Transverse colon (tissue), 4 donors: ENCODE results near the gene BICDL1. TPM values are rescaled to one million over a fixed set of nuclear protein-coding genes. Genes with fewer than 3 reads are reported as not detected.

Source experiments
- DNase-seq: peaks from one replicate; pipeline ENCODE4 v3.0.0-alpha.2; 2019
- H3K27ac ChIP-seq, 4 donors: fragments of 200-600 bp; sonication (generic); 2 replicates each; pipeline ENCODE4 v1.5.1; 2016 to 2018; ENCODE audit warnings: inconsistent platforms in 4 of 4
- H3K27me3 ChIP-seq: fragments of 200-600 bp; sonication (generic); 2 replicates; pipeline ENCODE4 v1.5.1; 2017; ENCODE audit warnings: inconsistent platforms
- H3K36me3 ChIP-seq, 4 donors: fragments of 200-600 bp; sonication (generic); 2 replicates each; pipeline ENCODE4 v1.5.1; 2017 to 2019; ENCODE audit warnings: inconsistent platforms in 4 of 4
- H3K4me1 ChIP-seq, 4 donors: fragments of 200-600 bp; sonication (generic); 2 replicates each; pipeline ENCODE4 v1.5.1; 2017 to 2020; ENCODE audit warnings: inconsistent platforms in 4 of 4
- H3K4me3 ChIP-seq, 4 donors: fragments of 200-600 bp; sonication (generic); 1 replicate in 1 of 4; 2 replicates in 3 of 4; pipeline versions ENCODE4 v1.5.1 to v1.6.1; 2017 to 2019; ENCODE audit warnings: inconsistent platforms in 4 of 4
- H3K9me3 ChIP-seq, 2 donors: fragments of 200-600 bp; sonication (generic); 2 replicates each; pipeline ENCODE4 v1.5.1; 2017 to 2019; ENCODE audit warnings: inconsistent platforms in 2 of 2
- EP300 ChIP-seq: sonication (generic); formaldehyde crosslinking; IDR thresholded peaks from one replicate; pipeline ENCODE4 v1.6.1; 2017; ENCODE audit warnings: antibody characterized with exemption, low read depth
- POLR2A ChIP-seq: fragments of 450-650 bp; IDR thresholded peaks from one replicate; pipeline ENCODE4 v1.6.1; 2016; ENCODE audit warnings: antibody characterized with exemption, mild to moderate bottlenecking, moderate library complexity
- POLR2AphosphoS5 ChIP-seq, 3 donors: sonication (generic); formaldehyde crosslinking; IDR thresholded peaks; one replicate each; pipeline ENCODE4 v1.6.1; 2016; ENCODE audit warnings: antibody characterized with exemption in 3 of 3
- WGBS, 2 donors: methylation state at CpG; one replicate each; pipeline ENCODE4 v1.1.5; 2018; ENCODE audit warnings: low coverage in 1 of 2; 5-methylcytosine and 5-hydroxymethylcytosine counted together
- in situ Hi-C, 4 donors: fragments of 200-750 bp; cut with MboI; loops; one replicate each; pipeline versions ENCODE4 v1.15.0 to v1.15.1; 2017; ENCODE audit warnings: low sequenced_read_pairs in 3 of 4, low pct_ligation_motif_present in 1 of 4, low pct_unique_long_range_greater_than_20kb in 1 of 4
- intact Hi-C: fragments of 100-400 bp; cut with DNase I; formaldehyde crosslinking; loops from one replicate; pipeline ENCODE4 v1.15.1; 2023; ENCODE audit warnings: low total_unique reads
- total RNA-seq, 4 donors: library from RNA; depleted of rRNA; stranded (reverse); fragments of >200 nt; gene quantifications; one replicate each; pipeline ENCODE4 v1.1.0, GENCODE V29; 2016
- TF ChIP-seq, protein P1 (sequence below), 5 experiments: fragments of 200-600 bp in 3 of 5; fragments of 450-650 bp in 2 of 5; sonication (generic) in 3 of 5; IDR thresholded peaks; 1 replicate in 2 of 5; 2 replicates in 3 of 5; pipeline ENCODE4 v1.5.1; 2016 to 2017; ENCODE audit warnings: antibody characterized with exemption in 5 of 5, inconsistent platforms in 3 of 5, mild to moderate bottlenecking in 2 of 5, moderate library complexity in 1 of 5

Gene BICDL1
- total RNA-seq, 4 donors from 2014 or later, result 3.2 to 19.5 (median 6.9) TPM

DNA sequence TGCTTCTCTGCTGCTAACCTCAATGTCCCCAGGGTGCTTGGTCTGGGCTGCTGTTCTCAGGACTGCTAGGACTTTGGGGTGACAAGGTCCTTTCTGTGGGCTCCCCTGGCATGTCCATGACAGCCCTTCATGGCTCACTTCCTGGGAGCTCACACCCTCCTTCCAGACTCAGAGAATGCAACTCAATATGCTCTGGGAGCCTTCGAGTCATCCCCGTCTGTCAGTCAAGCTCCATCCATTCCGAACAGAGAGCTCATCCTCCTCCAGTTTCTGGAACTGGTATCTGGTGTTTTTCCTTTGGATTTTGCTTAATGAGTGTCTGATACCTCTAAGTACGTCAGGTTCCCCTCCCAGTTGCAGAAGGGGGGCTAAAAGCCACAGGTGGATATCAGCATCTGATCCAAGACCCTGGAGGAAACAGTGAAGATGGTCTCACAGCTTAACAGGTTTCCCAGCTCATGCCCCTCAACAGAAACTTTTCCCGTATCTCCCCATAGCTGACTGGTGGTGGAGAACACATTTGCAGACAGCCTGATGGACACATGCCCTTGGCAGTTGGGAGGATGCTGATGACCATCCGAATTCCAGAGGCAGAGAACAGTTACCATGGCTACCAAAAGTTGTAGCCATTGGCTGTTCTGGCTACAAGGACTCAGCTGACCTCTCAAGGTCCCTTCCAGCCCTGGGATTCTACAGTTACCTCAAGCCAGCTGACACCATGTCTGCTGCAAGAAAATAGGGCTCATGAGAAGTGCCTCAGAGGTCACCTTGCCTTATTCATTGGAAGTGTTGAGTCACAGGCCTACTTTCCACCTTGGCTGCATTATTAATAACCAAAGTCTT lies 137.0 kb downstream of the BICDL1 start:
- WGBS, 2 donors, result 86 to 100% methylated on average over 1 to 6 of the region's 6 CpGs
- in situ Hi-C loops, result no loop called here

DNA sequence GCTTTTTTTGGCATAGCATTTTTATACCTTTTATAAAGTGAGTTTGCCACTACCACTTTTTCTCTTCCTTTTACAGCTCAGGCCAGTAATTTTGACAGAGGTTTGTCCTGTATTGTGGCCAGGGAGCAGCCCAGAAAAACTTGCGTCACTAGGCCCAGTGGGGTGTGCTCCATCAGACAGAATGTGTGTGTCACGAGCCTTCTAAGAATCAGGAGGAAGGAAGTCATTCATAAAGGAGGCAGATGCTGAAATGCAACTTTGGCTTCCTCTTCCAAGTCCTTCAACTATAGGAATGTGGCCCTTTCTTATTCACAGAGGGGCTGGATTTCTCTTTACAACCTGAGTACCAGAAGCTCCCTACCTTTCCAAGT lies 137.6 kb downstream of the BICDL1 start:
- 78% methylated on average over 2 of the region's 2 CpGs; no CpG with 5 or more reads in 1 of the 2 donors for WGBS, 2 donors
- H3K36me3 ChIP-seq, result peaks cover 0 to 41% (median 22%) of the 10 kb centered on the region in 4 donors
- intact Hi-C loops (no loop called here), in situ Hi-C loops (no loop called here)
- TF ChIP-seq POLR2A, result no peak
- TF ChIP-seq, protein P1, sequence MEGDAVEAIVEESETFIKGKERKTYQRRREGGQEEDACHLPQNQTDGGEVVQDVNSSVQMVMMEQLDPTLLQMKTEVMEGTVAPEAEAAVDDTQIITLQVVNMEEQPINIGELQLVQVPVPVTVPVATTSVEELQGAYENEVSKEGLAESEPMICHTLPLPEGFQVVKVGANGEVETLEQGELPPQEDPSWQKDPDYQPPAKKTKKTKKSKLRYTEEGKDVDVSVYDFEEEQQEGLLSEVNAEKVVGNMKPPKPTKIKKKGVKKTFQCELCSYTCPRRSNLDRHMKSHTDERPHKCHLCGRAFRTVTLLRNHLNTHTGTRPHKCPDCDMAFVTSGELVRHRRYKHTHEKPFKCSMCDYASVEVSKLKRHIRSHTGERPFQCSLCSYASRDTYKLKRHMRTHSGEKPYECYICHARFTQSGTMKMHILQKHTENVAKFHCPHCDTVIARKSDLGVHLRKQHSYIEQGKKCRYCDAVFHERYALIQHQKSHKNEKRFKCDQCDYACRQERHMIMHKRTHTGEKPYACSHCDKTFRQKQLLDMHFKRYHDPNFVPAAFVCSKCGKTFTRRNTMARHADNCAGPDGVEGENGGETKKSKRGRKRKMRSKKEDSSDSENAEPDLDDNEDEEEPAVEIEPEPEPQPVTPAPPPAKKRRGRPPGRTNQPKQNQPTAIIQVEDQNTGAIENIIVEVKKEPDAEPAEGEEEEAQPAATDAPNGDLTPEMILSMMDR (IDR thresholded peaks at IDR 0.05), result no peak
- H3K4me3 ChIP-seq, result no peak overlapping the region
- H3K27ac ChIP-seq, result peak overlapping the region in 2 of 4 donors; percentile 17 to 28
- DNase-seq, result peak; percentile 28
- H3K27me3 ChIP-seq, result no peaks in the 10 kb centered on the region
- no peaks in the 10 kb centered on the region for H3K9me3 ChIP-seq
- no peaks in the 10 kb centered on the region for H3K4me1 ChIP-seq

More for the DNA sequence above, 137.0 kb downstream of the BICDL1 start:
- intact Hi-C loops, result no loop called here
- no peak overlapping the region for H3K4me3 ChIP-seq
- no peaks in the 10 kb centered on the region for H3K4me1 ChIP-seq
- no peak for DNase-seq
- no peaks in the 10 kb centered on the region for H3K9me3 ChIP-seq
- H3K27ac ChIP-seq, result peak overlapping the region in 2 of 4 donors; percentile 10 to 28
- H3K36me3 ChIP-seq, result peaks cover 0 to 35% (median 19%) of the 10 kb centered on the region in 4 donors
- TF ChIP-seq POLR2A, result no peak
- no peak for TF ChIP-seq EP300
- TF ChIP-seq, protein P1 (IDR thresholded peaks at IDR 0.05), result no peak
- no peak for TF ChIP-seq POLR2AphosphoS5 (IDR thresholded peaks at IDR 0.05)
- no peaks in the 10 kb centered on the region for H3K27me3 ChIP-seq

DNA sequence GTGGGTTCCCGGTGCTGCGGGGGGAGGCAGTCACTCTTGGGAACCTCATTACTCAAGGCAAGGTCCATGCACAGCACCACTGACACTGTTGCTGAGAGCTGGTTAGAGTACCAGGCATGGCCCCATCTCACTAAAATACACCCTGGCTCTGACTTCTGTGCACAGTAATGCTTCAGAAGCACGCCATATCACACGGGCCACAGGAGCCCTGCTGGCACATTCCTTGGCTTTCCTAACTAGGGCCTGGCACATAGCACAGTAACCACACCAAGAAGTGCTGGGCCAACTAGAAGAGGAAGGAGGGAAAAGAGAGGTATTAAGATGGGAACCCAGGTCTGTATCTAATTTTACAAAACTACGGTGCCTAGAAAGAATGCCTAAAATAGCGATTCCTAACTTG lies 141.0 kb downstream of the BICDL1 start:
- Histone ChIP-seq H3K9me3 (no peaks in the 10 kb centered on the region), H3K27ac (no peak overlapping the region), H3K4me1 (no peaks in the 10 kb centered on the region), H3K4me3 (no peak overlapping the region), H3K27me3 (no peaks in the 10 kb centered on the region), H3K36me3 (peaks cover 0 to 60% (median 34%) of the 10 kb centered on the region in 4 donors)
- intact Hi-C loops (no loop called here), in situ Hi-C loops (no loop called here)
- 91 to 94% methylated on average over 4 to 6 of the region's 6 CpGs for WGBS, 2 donors
- TF ChIP-seq, protein P1 (IDR thresholded peaks at IDR 0.05), result no peak
- TF ChIP-seq POLR2AphosphoS5 (IDR thresholded peaks at IDR 0.05) (no peak), POLR2A (no peak), EP300 (no peak)
- no peak for DNase-seq

DNA sequence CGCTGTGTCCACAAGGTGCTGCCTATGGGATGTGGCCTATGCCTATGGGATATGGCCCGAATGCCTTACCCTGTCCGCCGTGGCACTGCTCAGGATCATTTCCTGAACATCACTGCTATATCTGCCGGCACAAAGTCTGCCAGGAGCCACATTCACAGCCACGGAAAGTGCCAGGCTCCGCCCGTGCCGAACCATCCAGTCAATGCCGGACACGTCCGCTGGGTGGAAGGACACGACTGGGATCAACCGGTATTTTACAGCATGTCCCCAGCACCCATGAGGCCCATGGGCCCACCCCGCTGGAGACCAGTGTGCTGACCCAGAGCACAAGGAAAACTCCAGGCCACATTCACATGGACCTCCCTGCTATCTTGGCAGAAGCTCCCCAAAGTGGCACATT lies 142.1 kb downstream of the BICDL1 start:
- WGBS, 2 donors, result 95% methylated on average over 9 of the region's 15 CpGs; no CpG with 5 or more reads in 1 of the 2 donors
- H3K36me3 ChIP-seq, result peaks cover 0 to 70% (median 39%) of the 10 kb centered on the region in 4 donors
- TF ChIP-seq POLR2AphosphoS5 (IDR thresholded peaks at IDR 0.05), result no peak
- TF ChIP-seq, protein P1 (IDR thresholded peaks at IDR 0.05), result no peak
- no peak for TF ChIP-seq POLR2A
- no peak for TF ChIP-seq EP300
- H3K4me1 ChIP-seq, result no peaks in the 10 kb centered on the region
- DNase-seq, result no peak
- H3K27me3 ChIP-seq, result no peaks in the 10 kb centered on the region
- no peaks in the 10 kb centered on the region for H3K9me3 ChIP-seq
- intact Hi-C loops (no loop called here), in situ Hi-C loops (no loop called here)
- H3K27ac ChIP-seq, result no peak overlapping the region
- no peak overlapping the region for H3K4me3 ChIP-seq
